CD4-positive, alpha-beta T cell treated with Interleukin-10 for 1 hour (primary cell): ENCODE data around the gene TMEM37.
A peak's percentile ranks its signal among the peaks of the same experiment; 100 is the strongest.

ENCODE experiments used
- DNase-seq: peaks from one replicate; pipeline ENCODE4 v3.0.0-alpha.2; 2020

Gene TMEM37

GRCh38 chr2:119461811-119462210, 30.2 kb downstream of the TMEM37 start:
- no peak for DNase-seq

GRCh38 chr2:119462574-119462973, 30.9 kb downstream of the TMEM37 start:
- DNase-seq = no peak

- DNase-seq = no peak
These were observed 31.5 kb downstream of the TMEM37 start for GRCh38 chr2:119463136-119463535.

GRCh38 chr2:119463990-119464389, 32.3 kb downstream of the TMEM37 start:
- DNase-seq = no peak

DNA sequence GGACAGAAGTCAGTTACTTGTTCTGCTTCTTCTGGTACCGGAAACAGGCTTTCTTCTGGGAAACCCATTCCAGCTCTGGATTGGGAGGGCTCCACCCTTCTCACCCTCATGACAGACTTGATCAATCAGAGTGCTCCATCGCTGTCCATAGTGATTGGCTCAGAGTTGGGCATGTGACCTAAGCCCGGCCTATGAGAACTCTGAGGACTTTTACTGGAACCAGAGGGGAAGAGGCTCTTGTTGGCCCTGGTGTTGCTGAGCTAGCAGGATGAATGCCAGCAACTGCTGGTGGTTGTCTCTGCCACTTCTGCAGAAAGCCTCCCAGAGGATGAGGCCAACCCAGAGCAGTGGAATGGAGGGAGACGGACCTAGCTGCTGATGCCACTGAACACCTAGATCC, 33.3 kb downstream of the TMEM37 start:
- no peak for DNase-seq

DNA sequence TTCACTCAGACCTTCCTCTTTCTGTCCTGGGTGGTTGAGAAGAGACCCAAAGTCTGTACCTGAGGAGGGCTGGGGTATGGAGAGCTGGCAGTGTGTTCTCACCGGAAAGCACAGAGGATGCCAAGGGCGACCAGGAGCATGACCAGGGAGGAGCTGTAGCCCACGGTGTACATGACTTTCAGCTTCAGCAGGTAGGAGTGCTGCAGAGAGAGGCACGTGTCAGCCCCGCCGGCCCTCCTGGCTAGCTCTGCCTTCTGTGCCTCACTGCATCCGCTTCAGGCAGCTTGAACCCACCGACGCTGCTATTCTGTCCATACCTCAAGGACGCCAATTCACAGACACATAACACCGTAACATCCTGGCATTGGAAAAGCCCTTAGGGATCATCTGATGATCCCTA, 34.0 kb downstream of the TMEM37 start:
- DNase-seq = no peak

GRCh38 chr2:119466373-119466772, 34.7 kb downstream of the TMEM37 start:
- DNase-seq = no peak

GRCh38 chr2:119468154-119468955, 36.7 kb downstream of the TMEM37 start:
- no peak for DNase-seq

DNA sequence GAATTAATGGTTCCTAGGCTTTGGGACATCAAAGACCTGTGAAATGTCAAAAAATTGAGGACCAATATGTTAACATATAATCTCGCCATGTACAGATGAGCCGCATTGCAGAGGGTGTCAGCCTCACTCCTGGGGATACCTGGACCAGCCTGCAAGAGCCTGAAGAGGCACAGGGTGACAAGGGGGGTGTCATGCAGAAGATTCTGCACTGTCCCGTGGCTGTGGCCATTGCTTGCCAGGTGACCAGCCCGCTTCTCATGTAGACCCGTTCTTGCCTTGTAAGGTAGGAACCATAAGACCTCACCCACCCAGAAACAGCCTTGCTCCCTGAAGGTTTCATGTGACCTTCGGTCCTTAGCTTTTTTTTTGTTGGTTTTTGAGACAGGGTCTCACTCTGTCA, 37.5 kb downstream of the TMEM37 start:
- DNase-seq = no peak

DNA sequence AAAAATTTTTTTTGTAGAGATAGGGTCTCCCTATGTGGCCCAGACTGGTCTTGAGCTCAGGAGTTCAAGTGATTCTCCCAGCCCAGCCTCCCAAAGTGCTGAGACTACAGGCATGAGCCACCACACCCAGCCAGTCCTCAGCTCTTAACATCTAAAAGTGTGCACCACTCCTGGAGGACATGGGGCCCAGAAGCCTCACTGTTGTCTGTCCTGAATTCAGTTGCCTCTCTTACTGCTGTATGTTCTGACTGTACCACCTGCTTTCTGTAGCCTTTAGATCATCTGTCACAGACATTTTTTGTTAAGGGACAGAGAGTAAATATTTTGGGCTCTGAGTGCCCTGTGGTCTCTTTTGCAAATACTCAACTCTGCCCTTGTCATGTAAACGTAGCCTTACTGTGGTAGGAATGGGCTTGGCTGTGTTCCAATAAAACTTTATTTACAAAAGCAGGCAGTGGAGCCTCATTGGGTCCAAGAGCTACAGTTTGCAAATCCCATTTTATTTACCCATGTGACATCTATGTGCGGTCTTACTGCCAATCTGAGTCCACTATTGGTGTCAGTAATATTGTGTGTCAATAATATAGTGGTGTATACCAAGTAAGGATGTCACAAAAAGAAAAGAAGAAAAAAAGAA, 38.1 kb downstream of the TMEM37 start:
- no peak for DNase-seq

DNA sequence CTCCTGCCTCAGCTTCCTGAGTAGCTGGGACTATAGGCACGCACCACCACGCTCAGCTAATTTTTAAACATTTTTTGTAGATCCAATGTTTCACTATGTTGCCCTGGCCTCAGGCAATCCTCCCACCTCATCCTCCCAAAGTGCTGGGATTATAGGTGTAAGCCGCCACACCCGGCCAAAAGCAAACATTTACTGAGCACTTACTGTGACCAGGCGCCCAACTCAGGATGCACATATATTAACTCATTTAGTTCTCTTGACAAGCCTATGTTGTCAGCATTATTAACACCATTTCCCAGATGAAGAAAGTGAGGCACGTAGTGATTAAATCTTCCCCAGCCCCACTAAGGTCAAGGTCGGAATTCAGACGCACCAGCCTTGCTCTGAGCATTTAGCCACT, 41.1 kb downstream of the TMEM37 start:
- no peak for DNase-seq

DNA sequence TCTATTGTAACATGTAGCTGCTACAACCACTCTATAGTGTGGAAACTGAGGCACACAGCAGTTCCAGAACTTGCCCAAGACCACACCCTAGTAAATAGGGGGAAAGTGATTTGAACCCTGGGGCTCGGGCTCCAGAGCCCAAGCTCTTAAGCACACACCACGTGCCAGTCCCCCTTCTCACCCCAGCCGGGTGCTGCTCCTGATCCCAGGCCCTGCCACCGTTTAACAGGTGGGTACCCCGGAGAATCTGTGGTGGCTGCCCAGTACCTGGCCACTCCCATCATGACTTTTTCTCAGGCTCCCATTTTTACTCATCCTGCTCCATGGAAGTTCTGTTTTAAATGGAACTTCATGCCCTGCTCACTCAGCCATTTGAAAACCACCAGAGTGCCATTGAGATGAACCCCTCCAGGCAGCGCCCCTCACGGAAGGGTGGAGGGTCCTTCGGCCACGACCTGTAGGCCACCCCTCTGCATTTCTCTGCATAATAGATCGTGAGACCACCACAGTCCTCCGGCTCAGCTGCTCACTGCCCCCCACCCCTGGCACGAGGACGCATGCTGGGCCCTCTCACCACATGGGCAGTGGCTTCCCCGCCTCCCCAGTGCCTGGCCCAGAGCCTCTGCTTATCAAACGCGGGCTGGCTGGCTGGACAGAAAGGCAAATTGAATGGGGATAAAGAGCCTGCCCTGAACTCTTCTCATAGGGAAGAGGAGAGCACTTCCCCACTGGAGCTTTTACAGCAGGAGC, 42.1 kb downstream of the TMEM37 start:
- DNase-seq = no peak

DNA sequence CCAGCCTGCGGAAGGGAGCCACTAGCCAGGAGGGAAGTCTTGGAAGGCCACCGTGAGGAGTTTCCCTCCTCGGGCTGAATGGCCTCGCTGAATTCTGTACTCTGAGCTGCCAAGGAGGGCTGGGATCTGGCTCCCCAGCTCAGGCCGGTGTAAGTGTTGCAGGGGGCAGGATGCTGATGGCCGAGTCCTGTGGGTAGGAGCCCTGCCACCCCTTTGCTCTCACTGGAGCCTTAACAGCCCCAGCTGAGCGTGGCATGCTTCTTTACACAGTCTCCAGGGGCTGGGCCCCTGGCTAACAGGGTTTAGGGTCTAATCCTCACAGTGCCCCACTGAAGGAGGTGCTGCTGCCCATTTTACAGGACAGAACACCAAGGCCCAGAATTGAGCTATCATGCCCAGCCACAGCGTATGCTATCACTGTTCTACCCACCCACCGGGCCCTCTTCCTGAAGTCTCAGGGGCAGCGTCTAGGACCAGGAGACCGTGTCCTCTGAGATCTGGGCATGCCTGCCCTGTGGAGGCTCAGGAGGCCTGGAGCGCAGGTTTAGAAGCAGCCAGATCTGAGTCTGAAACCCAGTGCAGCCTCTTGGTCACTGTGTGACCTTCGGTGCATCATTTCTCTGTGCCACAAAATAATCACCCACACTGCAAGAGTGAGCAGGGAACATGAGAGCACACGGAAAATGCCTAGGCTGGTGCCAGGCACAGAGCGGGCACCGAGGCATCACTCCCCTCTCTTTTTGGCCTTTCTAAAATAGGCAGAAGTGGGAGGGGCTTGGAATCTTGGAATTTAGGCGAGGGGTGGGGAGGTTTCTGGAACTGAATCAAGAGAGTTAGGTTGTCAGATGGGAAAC, 42.9 kb downstream of the TMEM37 start:
- no peak for DNase-seq

DNA sequence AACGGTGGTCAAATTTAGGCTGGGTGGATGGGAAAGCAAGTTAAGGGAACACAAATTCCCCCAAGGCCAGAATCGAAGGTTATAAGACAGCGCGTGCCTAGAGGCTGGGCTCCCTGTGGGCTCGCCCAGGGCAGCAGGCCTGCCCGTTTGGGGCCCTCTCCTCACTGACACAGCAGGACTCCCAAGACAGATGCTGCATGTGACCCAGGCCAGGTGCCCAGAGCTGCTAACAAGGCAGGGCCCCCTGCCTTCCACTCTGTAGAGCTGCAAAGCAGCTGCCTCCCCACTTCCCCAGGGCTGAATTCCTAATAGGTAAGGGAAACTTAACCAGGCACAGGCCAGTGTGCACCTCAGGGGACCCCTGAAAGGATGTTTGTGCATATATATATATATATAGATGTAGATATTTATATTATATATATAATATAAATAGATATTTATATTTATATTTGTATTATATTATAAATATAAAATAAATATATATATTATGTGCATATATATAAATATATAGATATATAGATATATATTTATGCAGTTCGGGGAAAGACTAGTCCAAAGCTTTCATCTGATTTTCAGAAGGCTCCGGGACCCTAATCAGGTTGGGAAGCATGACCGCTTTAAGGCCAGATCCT, 43.7 kb downstream of the TMEM37 start:
- no peak for DNase-seq

- DNase-seq = no peak
These were observed 44.2 kb downstream of the TMEM37 start for GRCh38 chr2:119475857-119476244.

GRCh38 chr2:119476301-119477112, 44.9 kb downstream of the TMEM37 start:
- peak; percentile 22 for DNase-seq

DNA sequence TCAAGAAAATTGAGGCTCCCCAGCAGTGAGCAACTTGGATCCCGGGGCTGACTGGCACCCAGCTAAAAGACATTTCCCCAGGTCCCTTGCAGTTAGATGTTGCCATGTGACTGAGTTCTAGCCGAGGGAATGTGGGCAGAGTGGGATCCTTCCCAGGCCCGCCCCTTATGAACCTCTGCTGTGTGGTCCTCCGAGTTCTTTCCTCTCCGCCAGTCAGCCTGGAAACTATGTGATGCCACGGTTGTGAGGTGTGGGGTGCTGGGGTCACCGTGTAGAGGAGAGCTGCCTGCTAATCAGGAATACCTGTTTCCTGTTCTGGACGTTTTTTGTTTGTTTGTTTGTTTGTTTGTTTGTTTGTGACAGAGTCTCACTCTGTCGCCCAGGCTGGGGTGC, 45.5 kb downstream of the TMEM37 start:
- no peak for DNase-seq

- no peak for DNase-seq
These were observed 46.7 kb downstream of the TMEM37 start for GRCh38 chr2:119478188-119478977.

- DNase-seq = no peak
These were observed 47.3 kb downstream of the TMEM37 start for GRCh38 chr2:119478978-119479295.

DNA sequence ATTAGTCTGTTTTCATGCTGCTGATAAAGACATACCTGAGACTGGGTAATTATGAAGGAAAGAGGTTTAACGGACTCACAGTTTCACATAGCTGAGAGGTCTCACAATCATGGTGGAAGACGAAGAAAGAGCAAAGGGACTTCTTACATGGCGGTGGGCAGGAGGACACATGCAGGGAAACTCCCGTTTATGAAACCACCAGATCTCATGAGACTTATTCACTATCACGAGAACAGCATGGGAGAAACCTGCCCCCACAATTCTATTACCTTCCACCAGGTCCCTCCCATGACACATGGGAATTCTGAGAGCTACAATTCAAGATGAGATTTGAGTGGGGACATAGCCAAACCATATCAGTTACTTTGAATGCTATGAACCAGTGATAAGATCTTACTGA, 48.5 kb downstream of the TMEM37 start:
- DNase-seq = no peak

DNA sequence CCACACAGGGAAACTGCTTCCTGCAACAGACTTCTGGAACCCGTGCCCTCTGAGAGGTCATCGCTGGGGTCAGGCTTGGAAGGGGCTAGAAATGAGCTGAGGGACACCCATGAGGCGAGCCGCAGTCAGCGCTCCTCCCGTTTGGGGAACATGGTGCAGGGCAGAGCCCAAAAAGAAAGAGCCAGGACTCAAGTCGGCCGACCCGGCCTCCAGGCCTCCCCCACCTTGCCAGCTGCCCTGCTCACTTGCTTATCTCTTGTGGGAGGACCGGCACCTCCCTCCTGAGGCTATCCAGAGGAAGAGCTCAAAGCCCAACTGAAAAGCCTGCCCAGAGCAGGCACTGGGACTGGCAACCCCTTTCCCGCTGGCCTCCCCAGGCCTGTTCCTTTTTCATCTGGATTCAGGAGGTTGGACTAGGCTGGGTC, 49.1 kb downstream of the TMEM37 start:
- DNase-seq = no peak
